ENCODE data around the gene LRP11.

GRCh38 chr6:149877659-149878058 lies 13.5 kb upstream of the LRP11 start:
- no peak for TF ChIP-seq CTCF (conservative IDR thresholded peaks at IDR 0.05 in 1 of 2, IDR thresholded peaks at IDR 0.05 in 1 of 2; ENCODE audit: low read depth in 1 of 2, low read length in 2 of 2)
- TF ChIP-seq EZH2 (IDR thresholded peaks at IDR 0.05; ENCODE audit: low read length, missing control alignments): no peak

Measured in fibroblast of lung (primary cell).